K562 (cell line): Measurements from ENCODE around the gene RBBP4. TPM values are rescaled to one million over a fixed set of nuclear protein-coding genes. Genes with fewer than 3 reads are reported as not detected.

Source experiments
- IFI16 ChIP-seq: fragments of 250-450 bp; sonication (Bioruptor Pico); IDR thresholded peaks from 2 replicates; pipeline ENCODE4 v2.1.2; 2022; ENCODE audit warnings: mild to moderate bottlenecking, inconsistent platforms
- ILF3 ChIP-seq: fragments of 450-650 bp; IDR thresholded peaks from 2 replicates; pipeline ENCODE4 v1.6.1; 2018; ENCODE audit warnings: antibody characterized with exemption, mild to moderate bottlenecking, moderate library complexity, borderline replicate concordance
- JUND ChIP-seq, 2 experiments: IDR thresholded peaks; 2 replicates in 1 of 2; 3 replicates in 1 of 2; pipeline ENCODE4 v1.6.1; 2011; ENCODE audit warnings: borderline replicate concordance in 2 of 2, low read depth in 2 of 2, low read length in 2 of 2, improper control_type of control experiment in 1 of 2, missing biosample characterization in 1 of 2, missing genetic modification characterization in 1 of 2, missing genetic modification reagents in 1 of 2
- KDM1A ChIP-seq, 2 experiments: fragments of 450-650 bp; IDR thresholded peaks; 2 replicates each; pipeline ENCODE4 v1.6.1; 2016; ENCODE audit warnings: mild to moderate bottlenecking in 2 of 2
- NCOA1 ChIP-seq: fragments of 450-650 bp; IDR thresholded peaks from 2 replicates; pipeline ENCODE4 v1.6.1; 2016; ENCODE audit warnings: low read depth
- NCOA6 ChIP-seq: fragments of 450-650 bp; IDR thresholded peaks from 2 replicates; pipeline ENCODE4 v1.6.1; 2017; ENCODE audit warnings: mild to moderate bottlenecking
- NFE2 ChIP-seq: IDR thresholded peaks from 2 replicates; pipeline ENCODE4 v1.6.1; 2014; ENCODE audit warnings: antibody characterized with exemption, low read depth
- POLR2B ChIP-seq: fragments of 450-650 bp; IDR thresholded peaks from 2 replicates; pipeline ENCODE4 v1.6.1; 2018; ENCODE audit warnings: low read depth; ENCODE audit not compliant: partially characterized antibody
- SAFB2 ChIP-seq: fragments of 200-400 bp; formaldehyde crosslinking; IDR thresholded peaks from 2 replicates; pipeline ENCODE4 v1.6.1; 2018; ENCODE audit warnings: borderline replicate concordance, low read length, low read depth, moderate library complexity; ENCODE audit not compliant: severe bottlenecking
- SIN3A ChIP-seq, 2 experiments: fragments of 150-350 bp in 1 of 2; IDR thresholded peaks; 2 replicates each; pipeline ENCODE4 v1.6.1; 2011 to 2016; ENCODE audit warnings: borderline replicate concordance in 2 of 2, low read depth in 2 of 2, low read length in 2 of 2, mild to moderate bottlenecking in 2 of 2, moderate library complexity in 2 of 2; ENCODE audit not compliant: control insufficient read depth in 1 of 2
- SREBF1 ChIP-seq: fragments of 150-350 bp; IDR thresholded peaks from 2 replicates; pipeline ENCODE4 v1.6.1; 2014; ENCODE audit warnings: antibody characterized with exemption, low read depth, low read length, borderline replicate concordance
- SUPT5H ChIP-seq: fragments of 450-650 bp; IDR thresholded peaks from 2 replicates; pipeline ENCODE4 v1.6.1; 2016
- TAF1 ChIP-seq: IDR thresholded peaks from 2 replicates; pipeline ENCODE4 v1.6.1; 2011; ENCODE audit warnings: mild to moderate bottlenecking, low read length, moderate library complexity; ENCODE audit not compliant: insufficient read depth, control insufficient read depth, severe bottlenecking; ENCODE audit errors: extremely low read depth
- ZBTB7A ChIP-seq: IDR thresholded peaks from 2 replicates; pipeline ENCODE4 v1.6.1; 2011; ENCODE audit warnings: low read depth, mild to moderate bottlenecking, low read length, moderate library complexity, borderline replicate concordance; ENCODE audit not compliant: control insufficient read depth
- ZC3H8 ChIP-seq: fragments of 450-650 bp; IDR thresholded peaks from 2 replicates; pipeline ENCODE4 v1.6.1; 2017
- ZNF217 ChIP-seq: sonication (generic); formaldehyde crosslinking; IDR thresholded peaks from 2 replicates; pipeline ENCODE4 v1.8.0; 2022; ENCODE audit warnings: mild to moderate bottlenecking, missing genetic modification reagents
- ZNF436 ChIP-seq: fragments of 250-450, 450-650 bp; sonication (Bioruptor Pico); formaldehyde crosslinking; IDR thresholded peaks from 2 replicates; pipeline ENCODE4 v1.7.0; 2020; ENCODE audit warnings: mild to moderate bottlenecking
- ZNF668 ChIP-seq: fragments of 250-450 bp; sonication (Bioruptor Pico); IDR thresholded peaks from 2 replicates; pipeline ENCODE4 v1.8.0; 2022; ENCODE audit warnings: mild to moderate bottlenecking, inconsistent platforms
- ZNF76 ChIP-seq: fragments of 250-450 bp; sonication (Bioruptor Pico); IDR thresholded peaks from 2 replicates; pipeline ENCODE4 v1.4.0; 2020; ENCODE audit warnings: mild to moderate bottlenecking, moderate library complexity, borderline replicate concordance
- polyA plus RNA-seq, 8 experiments: library from polyadenylated mRNA; depleted of rRNA in 4 of 8; stranded (reverse) in 5 of 8; unstranded in 3 of 8; fragments of >200 nt; fragmentation: Nextera tagmentation in 2 of 8; fragmentation: Illumina TruSeq in 1 of 8; extraction: Ambion mirVana in 2 of 8; extraction: Trizol in 1 of 8; gene quantifications; 2 replicates each; pipeline versions ENCODE4 v1.2.1 to v1.2.3, GENCODE V29; 2011 to 2014; ENCODE audit warnings: inconsistent platforms in 1 of 8, missing spikeins in 1 of 8
- total RNA-seq, 7 experiments: library from RNA; depleted of rRNA in 6 of 7; stranded (reverse); fragments of >200 nt in 6 of 7; fragmentation: Illumina TruSeq in 2 of 7; extraction: Trizol in 2 of 7; gene quantifications; 2 replicates each; pipeline versions ENCODE4 v1.2.1 to v1.2.3, GENCODE V29; 2011 to 2021; ENCODE audit warnings: low replicate concordance in 1 of 7
- TF ChIP-seq, protein P1 (sequence below): fragments of 450-650 bp; formaldehyde crosslinking; IDR thresholded peaks from 2 replicates; pipeline ENCODE4 v1.4.0; 2022; ENCODE audit warnings: missing genetic modification characterization
- TF ChIP-seq, protein P2 (sequence below): fragments of 250-450 bp; sonication (Bioruptor Pico); IDR thresholded peaks from 2 replicates; pipeline ENCODE4 v1.4.0; 2020; ENCODE audit warnings: mild to moderate bottlenecking, moderate library complexity
- TF ChIP-seq, protein P3 (sequence below), 3 experiments: IDR thresholded peaks in 2 of 3; conservative IDR thresholded peaks in 1 of 3; 2 replicates each; pipeline ENCODE4 v1.5.1; 2011 to 2012; ENCODE audit warnings: low read length in 3 of 3, mild to moderate bottlenecking in 3 of 3, control low read depth in 2 of 3, improper control_type of control experiment in 1 of 3, inconsistent platforms in 1 of 3, low read depth in 1 of 3, mixed read lengths in 1 of 3, moderate library complexity in 1 of 3; ENCODE audit not compliant: insufficient read depth in 2 of 3
- TF ChIP-seq, protein P4 (sequence below), 2 experiments: fragments of 250-450 bp in 1 of 2; fragments of 450-650 bp in 1 of 2; sonication (Bioruptor Pico) in 1 of 2; IDR thresholded peaks; 2 replicates each; pipeline versions ENCODE4 v1.6.1 to v1.8.0; 2016 to 2021; ENCODE audit warnings: mild to moderate bottlenecking in 2 of 2, moderate library complexity in 2 of 2, missing compliant biosample characterization in 1 of 2, missing genetic modification characterization in 1 of 2

Gene RBBP4
- total and polyA plus RNA-seq, 9 of the 15 experiments (the other 6 are each of a cell fraction or from before 2014, with no cell fraction given): 185 to 409 (median 259) TPM

DNA sequence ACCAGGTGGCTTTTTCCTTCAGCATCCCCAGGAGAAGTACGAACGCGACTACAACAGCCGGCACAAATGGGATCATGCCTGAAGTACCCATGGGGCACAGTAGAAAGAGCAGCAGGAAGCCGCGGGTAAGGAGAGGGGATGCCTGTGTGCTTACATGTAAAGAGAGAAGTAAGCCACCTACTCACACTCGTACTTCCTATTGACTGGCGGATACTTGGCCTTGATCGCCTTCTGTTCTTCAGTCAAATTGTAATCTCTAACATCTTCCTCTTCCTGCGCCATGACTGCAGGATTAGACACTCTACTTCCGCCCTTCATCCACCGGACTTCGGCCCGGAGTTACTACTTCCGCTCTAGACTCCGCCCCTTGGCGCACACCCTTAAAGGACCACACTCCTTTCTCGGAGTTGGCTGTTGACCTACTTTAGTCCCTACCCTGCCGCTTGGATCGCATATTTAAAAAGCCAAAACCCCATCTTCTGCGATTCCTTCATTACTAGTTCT is 708 bp upstream of the RBBP4 start, which contains the start of gene ZBTB8OS (continued):
- TF ChIP-seq JUND (IDR thresholded peaks at IDR 0.05; ENCODE audit: borderline replicate concordance, low read depth, low read length): peak; percentile 55; the same call in 1 of the 2 replicates
- TF ChIP-seq JUND (tag; IDR thresholded peaks at IDR 0.05; ENCODE audit: borderline replicate concordance, low read depth, low read length): peak; percentile 48; the same call in 2 of the 3 replicates
- no peak for TF ChIP-seq NCOA6
- no peak for TF ChIP-seq ZNF668 (CRISPR knock-in tag)
- no peak for TF ChIP-seq ILF3
- TF ChIP-seq ZBTB7A: no peak
- TF ChIP-seq ZC3H8: no peak
- peak; percentile 80 for TF ChIP-seq TAF1
- TF ChIP-seq IFI16 (CRISPR knock-in tag): no peak
- TF ChIP-seq POLR2B: peak; percentile 87
- TF ChIP-seq NFE2: no peak
- peak; percentile 23 to 30; a peak in 1 of 4 replicates for TF ChIP-seq KDM1A (IDR thresholded peaks at IDR 0.05)
- no peak for TF ChIP-seq ZNF436 (CRISPR knock-in tag)
- TF ChIP-seq SAFB2: no peak
- 0 out of 2 replicates have a peak, but pooled peaks have one; percentile 2 for TF ChIP-seq SREBF1
- TF ChIP-seq, protein P1, sequence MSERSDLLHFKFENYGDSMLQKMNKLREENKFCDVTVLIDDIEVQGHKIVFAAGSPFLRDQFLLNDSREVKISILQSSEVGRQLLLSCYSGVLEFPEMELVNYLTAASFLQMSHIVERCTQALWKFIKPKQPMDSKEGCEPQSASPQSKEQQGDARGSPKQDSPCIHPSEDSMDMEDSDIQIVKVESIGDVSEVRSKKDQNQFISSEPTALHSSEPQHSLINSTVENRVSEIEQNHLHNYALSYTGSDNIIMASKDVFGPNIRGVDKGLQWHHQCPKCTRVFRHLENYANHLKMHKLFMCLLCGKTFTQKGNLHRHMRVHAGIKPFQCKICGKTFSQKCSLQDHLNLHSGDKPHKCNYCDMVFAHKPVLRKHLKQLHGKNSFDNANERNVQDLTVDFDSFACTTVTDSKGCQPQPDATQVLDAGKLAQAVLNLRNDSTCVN (CRISPR knock-in tag): no peak
- no peak for TF ChIP-seq ZNF76
- peak; percentile 83 to 90; a peak in 2 of 4 replicates for TF ChIP-seq SIN3A (IDR thresholded peaks at IDR 0.05; ENCODE audit: borderline replicate concordance in 2 of 2, control insufficient read depth in 1 of 2, low read depth in 2 of 2, low read length in 2 of 2)
- TF ChIP-seq ZNF217 (CRISPR knock-in tag): no peak
- TF ChIP-seq SUPT5H: peak; percentile 90
- TF ChIP-seq, protein P2, sequence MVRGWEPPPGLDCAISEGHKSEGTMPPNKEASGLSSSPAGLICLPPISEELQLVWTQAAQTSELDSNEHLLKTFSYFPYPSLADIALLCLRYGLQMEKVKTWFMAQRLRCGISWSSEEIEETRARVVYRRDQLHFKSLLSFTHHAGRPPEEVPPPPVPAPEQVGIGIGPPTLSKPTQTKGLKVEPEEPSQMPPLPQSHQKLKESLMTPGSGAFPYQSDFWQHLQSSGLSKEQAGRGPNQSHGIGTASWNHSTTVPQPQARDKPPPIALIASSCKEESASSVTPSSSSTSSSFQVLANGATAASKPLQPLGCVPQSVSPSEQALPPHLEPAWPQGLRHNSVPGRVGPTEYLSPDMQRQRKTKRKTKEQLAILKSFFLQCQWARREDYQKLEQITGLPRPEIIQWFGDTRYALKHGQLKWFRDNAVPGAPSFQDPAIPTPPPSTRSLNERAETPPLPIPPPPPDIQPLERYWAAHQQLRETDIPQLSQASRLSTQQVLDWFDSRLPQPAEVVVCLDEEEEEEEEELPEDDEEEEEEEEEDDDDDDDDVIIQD (CRISPR knock-in tag): no peak
- TF ChIP-seq, protein P3, sequence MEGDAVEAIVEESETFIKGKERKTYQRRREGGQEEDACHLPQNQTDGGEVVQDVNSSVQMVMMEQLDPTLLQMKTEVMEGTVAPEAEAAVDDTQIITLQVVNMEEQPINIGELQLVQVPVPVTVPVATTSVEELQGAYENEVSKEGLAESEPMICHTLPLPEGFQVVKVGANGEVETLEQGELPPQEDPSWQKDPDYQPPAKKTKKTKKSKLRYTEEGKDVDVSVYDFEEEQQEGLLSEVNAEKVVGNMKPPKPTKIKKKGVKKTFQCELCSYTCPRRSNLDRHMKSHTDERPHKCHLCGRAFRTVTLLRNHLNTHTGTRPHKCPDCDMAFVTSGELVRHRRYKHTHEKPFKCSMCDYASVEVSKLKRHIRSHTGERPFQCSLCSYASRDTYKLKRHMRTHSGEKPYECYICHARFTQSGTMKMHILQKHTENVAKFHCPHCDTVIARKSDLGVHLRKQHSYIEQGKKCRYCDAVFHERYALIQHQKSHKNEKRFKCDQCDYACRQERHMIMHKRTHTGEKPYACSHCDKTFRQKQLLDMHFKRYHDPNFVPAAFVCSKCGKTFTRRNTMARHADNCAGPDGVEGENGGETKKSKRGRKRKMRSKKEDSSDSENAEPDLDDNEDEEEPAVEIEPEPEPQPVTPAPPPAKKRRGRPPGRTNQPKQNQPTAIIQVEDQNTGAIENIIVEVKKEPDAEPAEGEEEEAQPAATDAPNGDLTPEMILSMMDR (IDR thresholded peaks at IDR 0.05 in 2 of 3, conservative IDR thresholded peaks at IDR 0.05 in 1 of 3; ENCODE audit: insufficient read depth in 2 of 3, low read depth in 1 of 3, low read length in 3 of 3): no peak
- TF ChIP-seq NCOA1: peak; percentile 52
- TF ChIP-seq, protein P4, sequence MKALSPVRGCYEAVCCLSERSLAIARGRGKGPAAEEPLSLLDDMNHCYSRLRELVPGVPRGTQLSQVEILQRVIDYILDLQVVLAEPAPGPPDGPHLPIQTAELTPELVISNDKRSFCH (CRISPR knock-in tag; IDR thresholded peaks at IDR 0.05): no peak
- TF ChIP-seq, protein P4 (tag; IDR thresholded peaks at IDR 0.05): no peak
